ENCODE data around the gene MCIDAS. TPM values are rescaled to one million over a fixed set of nuclear protein-coding genes. Genes with fewer than 3 reads are reported as not detected.

The MCIDAS gene
- total and polyA plus RNA-seq, 2 of the 13 experiments (the other 11 are each of a cell fraction or from before 2014, with no cell fraction given): not detected

- TF ChIP-seq, protein P1, sequence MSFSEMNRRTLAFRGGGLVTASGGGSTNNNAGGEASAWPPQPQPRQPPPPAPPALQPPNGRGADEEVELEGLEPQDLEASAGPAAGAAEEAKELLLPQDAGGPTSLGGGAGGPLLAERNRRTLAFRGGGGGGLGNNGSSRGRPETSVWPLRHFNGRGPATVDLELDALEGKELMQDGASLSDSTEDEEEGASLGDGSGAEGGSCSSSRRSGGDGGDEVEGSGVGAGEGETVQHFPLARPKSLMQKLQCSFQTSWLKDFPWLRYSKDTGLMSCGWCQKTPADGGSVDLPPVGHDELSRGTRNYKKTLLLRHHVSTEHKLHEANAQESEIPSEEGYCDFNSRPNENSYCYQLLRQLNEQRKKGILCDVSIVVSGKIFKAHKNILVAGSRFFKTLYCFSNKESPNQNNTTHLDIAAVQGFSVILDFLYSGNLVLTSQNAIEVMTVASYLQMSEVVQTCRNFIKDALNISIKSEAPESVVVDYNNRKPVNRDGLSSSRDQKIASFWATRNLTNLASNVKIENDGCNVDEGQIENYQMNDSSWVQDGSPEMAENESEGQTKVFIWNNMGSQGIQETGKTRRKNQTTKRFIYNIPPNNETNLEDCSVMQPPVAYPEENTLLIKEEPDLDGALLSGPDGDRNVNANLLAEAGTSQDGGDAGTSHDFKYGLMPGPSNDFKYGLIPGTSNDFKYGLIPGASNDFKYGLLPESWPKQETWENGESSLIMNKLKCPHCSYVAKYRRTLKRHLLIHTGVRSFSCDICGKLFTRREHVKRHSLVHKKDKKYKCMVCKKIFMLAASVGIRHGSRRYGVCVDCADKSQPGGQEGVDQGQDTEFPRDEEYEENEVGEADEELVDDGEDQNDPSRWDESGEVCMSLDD (CRISPR knock-in tag; IDR thresholded peaks at IDR 0.05; ENCODE audit: borderline replicate concordance): no peak
- TF ChIP-seq SKI (IDR thresholded peaks at IDR 0.05; ENCODE audit: partially characterized antibody): no peak
- TF ChIP-seq ZNF564 (CRISPR knock-in tag; IDR thresholded peaks at IDR 0.05): peak; percentile 63; the same call in 1 of the 2 replicates
- no peak for TF ChIP-seq ZNF589 (CRISPR knock-in tag; conservative IDR thresholded peaks at IDR 0.05)
- no peak for TF ChIP-seq ZFP36L1 (CRISPR knock-in tag; IDR thresholded peaks at IDR 0.05)
- no peak for TF ChIP-seq ZNF101 (CRISPR knock-in tag; IDR thresholded peaks at IDR 0.05; ENCODE audit: borderline replicate concordance, low read depth)
- no peak for TF ChIP-seq HNF4G (IDR thresholded peaks at IDR 0.05; ENCODE audit: borderline replicate concordance, low read depth, low read length)
- TF ChIP-seq HNF4G (CRISPR knock-in tag; IDR thresholded peaks at IDR 0.05; ENCODE audit: borderline replicate concordance, low read depth): no peak
- TF ChIP-seq NR2F6 (IDR thresholded peaks at IDR 0.05): no peak
- TF ChIP-seq NR2F6 (CRISPR knock-in tag; IDR thresholded peaks at IDR 0.05): peak; percentile 65; the same call in 1 of the 2 replicates
- TF ChIP-seq MAF1 (CRISPR knock-in tag; IDR thresholded peaks at IDR 0.05; ENCODE audit: borderline replicate concordance): no peak
- TF ChIP-seq BORCS8-MEF2B (CRISPR knock-in tag; IDR thresholded peaks at IDR 0.05): peak; percentile 26; the same call in 1 of the 2 replicates
- no peak for TF ChIP-seq ZNF574 (CRISPR knock-in tag; IDR thresholded peaks at IDR 0.05)
- no peak for TF ChIP-seq POLR2AphosphoS5 (IDR thresholded peaks at IDR 0.05; ENCODE audit: low read depth, low read length)
- no peak for TF ChIP-seq PHF21A (CRISPR knock-in tag; IDR thresholded peaks at IDR 0.05)
- TF ChIP-seq NFKB2 (CRISPR knock-in tag; IDR thresholded peaks at IDR 0.05; ENCODE audit: borderline replicate concordance): no peak
- TF ChIP-seq, protein P2, sequence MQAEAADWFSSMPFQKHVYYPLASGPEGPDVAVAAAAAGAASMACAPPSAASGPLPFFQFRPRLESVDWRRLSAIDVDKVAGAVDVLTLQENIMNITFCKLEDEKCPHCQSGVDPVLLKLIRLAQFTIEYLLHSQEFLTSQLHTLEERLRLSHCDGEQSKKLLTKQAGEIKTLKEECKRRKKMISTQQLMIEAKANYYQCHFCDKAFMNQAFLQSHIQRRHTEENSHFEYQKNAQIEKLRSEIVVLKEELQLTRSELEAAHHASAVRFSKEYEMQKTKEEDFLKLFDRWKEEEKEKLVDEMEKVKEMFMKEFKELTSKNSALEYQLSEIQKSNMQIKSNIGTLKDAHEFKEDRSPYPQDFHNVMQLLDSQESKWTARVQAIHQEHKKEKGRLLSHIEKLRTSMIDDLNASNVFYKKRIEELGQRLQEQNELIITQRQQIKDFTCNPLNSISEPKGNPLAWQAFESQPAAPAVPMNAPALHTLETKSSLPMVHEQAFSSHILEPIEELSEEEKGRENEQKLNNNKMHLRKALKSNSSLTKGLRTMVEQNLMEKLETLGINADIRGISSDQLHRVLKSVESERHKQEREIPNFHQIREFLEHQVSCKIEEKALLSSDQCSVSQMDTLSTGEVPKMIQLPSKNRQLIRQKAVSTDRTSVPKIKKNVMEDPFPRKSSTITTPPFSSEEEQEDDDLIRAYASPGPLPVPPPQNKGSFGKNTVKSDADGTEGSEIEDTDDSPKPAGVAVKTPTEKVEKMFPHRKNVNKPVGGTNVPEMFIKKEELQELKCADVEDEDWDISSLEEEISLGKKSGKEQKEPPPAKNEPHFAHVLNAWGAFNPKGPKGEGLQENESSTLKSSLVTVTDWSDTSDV (CRISPR knock-in tag; IDR thresholded peaks at IDR 0.05): no peak
- TF ChIP-seq ZFP36L2 (CRISPR knock-in tag; IDR thresholded peaks at IDR 0.05): no peak
- no peak for TF ChIP-seq FOXO1 (CRISPR knock-in tag; IDR thresholded peaks at IDR 0.05)
- no peak for TF ChIP-seq NONO (IDR thresholded peaks at IDR 0.05)
- no peak; the same call in 1 of the 2 replicates for TF ChIP-seq NONO (CRISPR knock-in tag; conservative IDR thresholded peaks at IDR 0.05)
- peak; percentile 20; the same call in 1 of the 2 replicates for TF ChIP-seq RNF2 (conservative IDR thresholded peaks at IDR 0.05; ENCODE audit: low read depth)
These were observed 835 bp downstream of the MCIDAS start (continued) for GRCh38 chr5:55226027-55226933.
